Measurements from ENCODE around the gene PSENEN. TPM values are rescaled to one million over a fixed set of nuclear protein-coding genes. Genes with fewer than 3 reads are reported as not detected.

The PSENEN gene
- total and polyA plus RNA-seq, 2 of the 8 experiments (the other 6 are each of a cell fraction or from before 2014, with no cell fraction given) = 66.7 to 75.3 TPM

GRCh38 chr19:35789978-35790944 lies 44.8 kb downstream of the PSENEN start:
- H2BK15ac ChIP-seq (ENCODE audit: low read length) = no peak overlapping the region
- H2BK120ac ChIP-seq (replicated peaks; ENCODE audit: low read depth, low read length) = no peak overlapping the region
- no peak overlapping the region for H3K56ac ChIP-seq (replicated peaks; ENCODE audit: insufficient read length, low read depth, low read length)
- H3K4ac ChIP-seq (replicated peaks; ENCODE audit: insufficient read length, low read depth, low read length) = no peak overlapping the region
- H3K23me2 ChIP-seq (ENCODE audit: low read depth, low read length) = peaks cover under 1% of the 10 kb centered on the region; the same call in 1 of the 2 replicates
- no peak overlapping the region for H4K91ac ChIP-seq (replicated peaks; ENCODE audit: insufficient read length, low read length)
- H2BK5ac ChIP-seq (ENCODE audit: low read depth, low read length) = no peak overlapping the region
- H2AK5ac ChIP-seq (ENCODE audit: low read depth, low read length) = no peak overlapping the region
- ChIA-PET CTCF (ENCODE audit: partially characterized antibody) (interaction anchor here (0.6 to 3.8 kb wide), 11 partner anchors 7 to 150 kb away, joined by 3 to 13 read pairs (median 3); no protein-coding TSS in a partner anchor), POLR2A (ENCODE audit: partially characterized antibody) (interaction anchor here (0.7 to 2.2 kb wide), 3 partner anchors 13 to 38 kb away, joined by 3 to 9 read pairs (median 3); no protein-coding TSS in a partner anchor)
- no peaks in the 10 kb centered on the region for H3K36me3 ChIP-seq (ENCODE audit: control insufficient read depth in 2 of 4, insufficient read depth in 4 of 4, low read length in 3 of 4)
- WGBS, 2 experiments (ENCODE audit: extremely low coverage in 1 of 2, insufficient coverage in 1 of 2, insufficient read length in 1 of 2, insufficient replicate concordance in 2 of 2, low coverage in 1 of 2, low lambda C conversion rate in 2 of 2, missing lambda C conversion rate in 1 of 2) = 83% methylated on average over 9 of the region's 19 CpGs; no CpG with 5 or more reads in 1 of the 2 experiments
- no peak overlapping the region for H3K4me3 ChIP-seq (ENCODE audit: extremely low read depth in 1 of 4, insufficient read depth in 2 of 4, low read depth in 3 of 4, low read length in 4 of 4)
- H3K79me2 ChIP-seq (ENCODE audit: control insufficient read depth in 1 of 2, insufficient read depth in 2 of 2, low read length in 2 of 2) = no peaks in the 10 kb centered on the region
- no peak overlapping the region for H3K4me2 ChIP-seq (ENCODE audit: insufficient read depth in 1 of 2, low read depth in 2 of 2, low read length in 2 of 2)
- DNase-seq (ENCODE audit: low read depth in 1 of 2, low spot score in 2 of 2) (no peak), FAIRE-seq (no peak)
- no peak overlapping the region for H3K18ac ChIP-seq (ENCODE audit: extremely low read depth, low read length)
- no peak overlapping the region for H3K14ac ChIP-seq (ENCODE audit: insufficient read length)
- H3K79me1 ChIP-seq (ENCODE audit: low read depth, low read length) = no peaks in the 10 kb centered on the region
- H4K20me1 ChIP-seq (replicated peaks in 1 of 2; ENCODE audit: control insufficient read depth in 1 of 2, insufficient read depth in 2 of 2, low read length in 2 of 2) = peaks cover 3 to 7% of the 10 kb centered on the region in 2 experiments
- H4K8ac ChIP-seq (ENCODE audit: extremely low read depth, insufficient read depth, low read length) = no peak overlapping the region; the same call in 1 of the 2 replicates
- H3K27ac ChIP-seq (ENCODE audit: low read depth, low read length) = no peak overlapping the region
- H4K5ac ChIP-seq (ENCODE audit: insufficient read length, low read depth, low read length) = no peak overlapping the region
- no peak overlapping the region for H2AFZ ChIP-seq (ENCODE audit: low read length)
- H2BK20ac ChIP-seq (ENCODE audit: low read length) = no peak overlapping the region
- H2BK12ac ChIP-seq (ENCODE audit: low read depth, low read length) = no peak overlapping the region; the same call in 1 of the 2 replicates
- H3K27me3 ChIP-seq (replicated peaks in 1 of 4; ENCODE audit: control insufficient read depth in 3 of 4, extremely low read depth in 1 of 4, insufficient read depth in 3 of 4, low read length in 3 of 4) = no peaks in the 10 kb centered on the region
- H3K9me3 ChIP-seq (ENCODE audit: insufficient read depth in 2 of 2, low read depth in 1 of 2, low read length in 1 of 2) = no peaks in the 10 kb centered on the region
- no peak overlapping the region for H3K9ac ChIP-seq (replicated peaks in 1 of 4; ENCODE audit: extremely low read depth in 1 of 4, low read depth in 3 of 4, low read length in 3 of 4)
- TF ChIP-seq CBX8 (IDR thresholded peaks at IDR 0.05; ENCODE audit: borderline replicate concordance, low read depth, low read length) = no peak
- TF ChIP-seq NRF1 (IDR thresholded peaks at IDR 0.05; ENCODE audit: low read depth, low read length) = no peak
- no peak for TF ChIP-seq HDAC2 (IDR thresholded peaks at IDR 0.05; ENCODE audit: borderline replicate concordance in 1 of 2, low read depth in 2 of 2, low read length in 2 of 2)
- no peak for TF ChIP-seq ASH2L (IDR thresholded peaks at IDR 0.05; ENCODE audit: low read length)
- no peak for TF ChIP-seq GTF2F1 (IDR thresholded peaks at IDR 0.05; ENCODE audit: borderline replicate concordance, low read depth, low read length)
- no peak for TF ChIP-seq CEBPB (IDR thresholded peaks at IDR 0.05; ENCODE audit: low read depth, low read length)
- no peak overlapping the region for H3K23ac ChIP-seq (ENCODE audit: insufficient read length)
- peaks cover 0 to 6% (median 2%) of the 10 kb centered on the region in 4 experiments; a peak in 2 of 7 replicates for H3K4me1 ChIP-seq (replicated peaks in 1 of 4; ENCODE audit: control insufficient read depth in 3 of 4, insufficient read depth in 4 of 4, low read length in 3 of 4)

All from H1 (cell line).